H1 (cell line): ENCODE data around the gene APOBEC2. TPM values are rescaled to one million over a fixed set of nuclear protein-coding genes. Genes with fewer than 3 reads are reported as not detected.

Source experiments
- CTCF ChIA-PET: fragments of 300-600 bp; sonication (Branson Sonifier 250); formaldehyde crosslinking; loops from one replicate; lab custom pipeline; 2021; ENCODE audit not compliant: partially characterized antibody; lab: Charles Lee
- POLR2A ChIA-PET: fragments of 300-600 bp; sonication (Branson Sonifier 250); formaldehyde crosslinking; loops from one replicate; lab custom pipeline; 2021; ENCODE audit warnings: inconsistent platforms; ENCODE audit not compliant: partially characterized antibody; lab: Charles Lee
- DNase-seq, 2 experiments: peaks; one replicate each; pipeline versions ENCODE4 v3.0.0 to v3.0.0-alpha.2; 2010 to 2022; ENCODE audit warnings: low spot score in 2 of 2, low read depth in 1 of 2, mixed read lengths in 1 of 2
- FAIRE-seq: peaks from 2 replicates; lab custom pipeline; 2011; peaks lifted over from hg19 to GRCh38; lab: Jason Lieb, UNC
- H2AFZ ChIP-seq: 2 replicates; pipeline ENCODE4 v1.8.1; 2012; ENCODE audit warnings: low read length, inconsistent platforms
- H2AK5ac ChIP-seq: 2 replicates; pipeline ENCODE4 v1.6.1; 2013; ENCODE audit warnings: low read depth, low read length
- H2BK120ac ChIP-seq: replicated peaks from 2 replicates; pipeline ENCODE3; 2013; ENCODE audit warnings: low read depth, low read length, inconsistent platforms
- H2BK12ac ChIP-seq: 2 replicates; pipeline ENCODE4 v1.6.1; 2013; ENCODE audit warnings: low read depth, low read length
- H2BK15ac ChIP-seq: 2 replicates; pipeline ENCODE4 v1.6.1; 2013; ENCODE audit warnings: low read length
- H2BK20ac ChIP-seq: 2 replicates; pipeline ENCODE4 v1.6.1; 2013; ENCODE audit warnings: low read length
- H2BK5ac ChIP-seq: 2 replicates; pipeline ENCODE4 v1.6.1; 2013; ENCODE audit warnings: low read depth, low read length
- H3K14ac ChIP-seq: 2 replicates; pipeline ENCODE4 v1.6.1; 2013; ENCODE audit warnings: inconsistent platforms; ENCODE audit not compliant: insufficient read length
- H3K18ac ChIP-seq: 2 replicates; pipeline ENCODE4 v1.6.1; 2013; ENCODE audit warnings: low read length; ENCODE audit errors: extremely low read depth
- H3K23ac ChIP-seq: 2 replicates; pipeline ENCODE4 v1.6.1; 2013; ENCODE audit warnings: inconsistent platforms; ENCODE audit not compliant: insufficient read length
- H3K23me2 ChIP-seq: 2 replicates; pipeline ENCODE4 v1.6.1; 2013; ENCODE audit warnings: low read depth, low read length
- H3K27ac ChIP-seq: 2 replicates; pipeline ENCODE4 v1.6.1; 2011; ENCODE audit warnings: low read depth, low read length, inconsistent platforms
- H3K27me3 ChIP-seq, 4 experiments: replicated peaks in 1 of 4; 1 replicate in 1 of 4; 2 replicates in 3 of 4; pipeline versions ENCODE4 v1.6.1 to v1.8.1; 2011 to 2013; ENCODE audit warnings: low read length in 3 of 4, mild to moderate bottlenecking in 3 of 4, inconsistent platforms in 2 of 4, mixed read lengths in 2 of 4, moderate library complexity in 1 of 4; ENCODE audit not compliant: control insufficient read depth in 3 of 4, insufficient read depth in 3 of 4; ENCODE audit errors: extremely low read depth in 1 of 4
- H3K36me3 ChIP-seq, 4 experiments: 2 replicates each; pipeline versions ENCODE4 v1.6.1 to v1.8.1; 2011 to 2013; ENCODE audit warnings: mild to moderate bottlenecking in 4 of 4, low read length in 3 of 4, moderate library complexity in 2 of 4, control low read depth in 1 of 4, inconsistent platforms in 1 of 4; ENCODE audit not compliant: insufficient read depth in 4 of 4, control insufficient read depth in 2 of 4
- H3K4ac ChIP-seq: replicated peaks from 2 replicates; pipeline ENCODE3; 2013; ENCODE audit warnings: low read length, low read depth, mixed read lengths, inconsistent platforms; ENCODE audit not compliant: insufficient read length
- H3K4me1 ChIP-seq, 4 experiments: replicated peaks in 1 of 4; 1 replicate in 1 of 4; 2 replicates in 3 of 4; pipeline versions ENCODE4 v1.6.1 to v1.8.1; 2011 to 2013; ENCODE audit warnings: low read length in 3 of 4, inconsistent platforms in 2 of 4, mixed read lengths in 1 of 4; ENCODE audit not compliant: insufficient read depth in 4 of 4, control insufficient read depth in 3 of 4
- H3K4me2 ChIP-seq, 2 experiments: 2 replicates each; pipeline versions ENCODE4 v1.6.1 to v1.8.1; 2011 to 2013; ENCODE audit warnings: low read depth in 2 of 2, low read length in 2 of 2, control low read depth in 1 of 2, inconsistent platforms in 1 of 2, mild to moderate bottlenecking in 1 of 2; ENCODE audit not compliant: insufficient read depth in 1 of 2
- H3K4me3 ChIP-seq, 4 experiments: fragments of 200-600, 300-600 bp in 1 of 4; sonication (generic), shearing (Covaris generic), sonication (Bioruptor Twin) in 1 of 4; 2 replicates each; pipeline versions ENCODE4 v1.5.1 to v1.8.1; 2011 to 2016; ENCODE audit warnings: low read length in 4 of 4, low read depth in 3 of 4, control low read depth in 2 of 4, inconsistent platforms in 2 of 4, mild to moderate bottlenecking in 2 of 4, mixed read lengths in 1 of 4, moderate library complexity in 1 of 4; ENCODE audit not compliant: insufficient read depth in 2 of 4; ENCODE audit errors: extremely low read depth in 1 of 4
- H3K56ac ChIP-seq: replicated peaks from 2 replicates; pipeline ENCODE3; 2013; ENCODE audit warnings: low read depth, mild to moderate bottlenecking, mixed read lengths, low read length, inconsistent platforms; ENCODE audit not compliant: insufficient read length
- H3K79me1 ChIP-seq: 2 replicates; pipeline ENCODE4 v1.6.1; 2013; ENCODE audit warnings: low read depth, low read length, control low read depth
- H3K79me2 ChIP-seq, 2 experiments: 2 replicates each; pipeline versions ENCODE4 v1.6.1 to v1.8.1; 2012 to 2013; ENCODE audit warnings: low read length in 2 of 2, mild to moderate bottlenecking in 2 of 2, inconsistent platforms in 1 of 2; ENCODE audit not compliant: insufficient read depth in 2 of 2, control insufficient read depth in 1 of 2
- H3K9ac ChIP-seq, 4 experiments: replicated peaks in 1 of 4; 1 replicate in 1 of 4; 2 replicates in 3 of 4; pipeline versions ENCODE4 v1.6.1 to v1.8.1; 2011 to 2013; ENCODE audit warnings: low read depth in 3 of 4, low read length in 3 of 4, control low read depth in 2 of 4, mild to moderate bottlenecking in 2 of 4, moderate library complexity in 2 of 4, inconsistent platforms in 1 of 4; ENCODE audit errors: extremely low read depth in 1 of 4
- H3K9me3 ChIP-seq, 2 experiments: 2 replicates each; pipeline versions ENCODE4 v1.6.1 to v1.8.1; 2012 to 2013; ENCODE audit warnings: mild to moderate bottlenecking in 2 of 2, moderate library complexity in 2 of 2, control low read depth in 1 of 2, inconsistent platforms in 1 of 2, low read depth in 1 of 2, low read length in 1 of 2, mixed read lengths in 1 of 2; ENCODE audit not compliant: insufficient read depth in 2 of 2
- H4K20me1 ChIP-seq, 2 experiments: replicated peaks in 1 of 2; 2 replicates each; pipeline versions ENCODE3 to v1.8.1; 2011 to 2013; ENCODE audit warnings: inconsistent platforms in 2 of 2, low read length in 2 of 2, mild to moderate bottlenecking in 1 of 2; ENCODE audit not compliant: insufficient read depth in 2 of 2, control insufficient read depth in 1 of 2
- H4K5ac ChIP-seq: 2 replicates; pipeline ENCODE4 v1.6.1; 2013; ENCODE audit warnings: low read length, low read depth, mixed read lengths, inconsistent platforms; ENCODE audit not compliant: insufficient read length
- H4K8ac ChIP-seq: 2 replicates; pipeline ENCODE4 v1.8.0; 2013; ENCODE audit warnings: mild to moderate bottlenecking, moderate library complexity, low read length, inconsistent platforms; ENCODE audit not compliant: insufficient read depth; ENCODE audit errors: extremely low read depth
- H4K91ac ChIP-seq: replicated peaks from 2 replicates; pipeline ENCODE3; 2013; ENCODE audit warnings: low read length, mixed read lengths, inconsistent platforms; ENCODE audit not compliant: insufficient read length
- EGR1 ChIP-seq: IDR thresholded peaks from 2 replicates; pipeline ENCODE4 v1.6.1; 2011; ENCODE audit warnings: low read depth, low read length, borderline replicate concordance
- KDM1A ChIP-seq: fragments of 200-600, 300-600 bp; sonication (generic); IDR thresholded peaks from 2 replicates; pipeline ENCODE4 v1.7.1; 2016; ENCODE audit warnings: mild to moderate bottlenecking, low read length, borderline replicate concordance
- SUZ12 ChIP-seq: fragments of 200-600 bp; sonication (generic); IDR thresholded peaks from 2 replicates; pipeline ENCODE4 v1.6.1; 2012; ENCODE audit warnings: mild to moderate bottlenecking, inconsistent platforms, low read length, moderate library complexity, mixed read lengths
- TBP ChIP-seq: IDR thresholded peaks from 2 replicates; pipeline ENCODE4 v1.6.1; 2011; ENCODE audit warnings: low read depth, low read length, improper control_type of control experiment
- WGBS, 2 experiments: shearing (Covaris generic) in 1 of 2; methylation state at CpG; one replicate each; pipeline versions ENCODE4 v1.1.6 to v1.1.7; 2013 to 2015; ENCODE audit warnings: low lambda C conversion rate in 2 of 2, mixed read lengths in 2 of 2, inconsistent platforms in 1 of 2, low coverage in 1 of 2, missing lambda C conversion rate in 1 of 2; ENCODE audit not compliant: insufficient replicate concordance in 2 of 2, insufficient coverage in 1 of 2, insufficient read length in 1 of 2; ENCODE audit errors: extremely low coverage in 1 of 2, missing lambda C conversion rate in 1 of 2; 5-methylcytosine and 5-hydroxymethylcytosine counted together
- polyA plus RNA-seq, 7 experiments: library from polyadenylated mRNA; depleted of rRNA in 3 of 7; stranded (reverse) in 5 of 7; unstranded in 2 of 7; fragments of >200 nt in 5 of 7; fragments of 200-250 nt in 2 of 7; gene quantifications; 1 replicate in 5 of 7; 2 replicates in 1 of 7; 4 replicates in 1 of 7; pipeline versions ENCODE4 v1.2.1 to v1.2.3, GENCODE V29; 2011 to 2013; ENCODE audit warnings: missing spikeins in 2 of 7, mixed read lengths in 2 of 7
- total RNA-seq: library from RNA; stranded (reverse); fragmentation: NEBNext Ultra II Directional; extraction: Animal tissue kit (Norgen Biotek cat#: 25700); gene quantifications from 2 replicates; pipeline ENCODE4 v1.2.1, GENCODE V29; 2021

The APOBEC2 gene
- total and polyA plus RNA-seq, 2 of the 8 experiments (the other 6 are each of a cell fraction or from before 2014, with no cell fraction given): not detected

GRCh38 chr6:41062056-41062455 lies 9.1 kb downstream of the APOBEC2 start:
- ChIA-PET POLR2A (interaction anchor here (1.4 to 2.1 kb wide), 2 partner anchors 9 to 10 kb away, joined by 4 to 8 read pairs; partner anchors contain the start of genes NFYA and OARD1), CTCF (interaction anchor here (1.5 to 2.0 kb wide), 2 partner anchors 22 to 145 kb away, joined by 3 to 11 read pairs; partner anchors contain the start of gene UNC5CL)
- Histone ChIP-seq H3K79me2 (no peaks in the 10 kb centered on the region), H4K5ac (no peak overlapping the region), H3K4ac (no peak overlapping the region), H4K20me1 (no peaks in the 10 kb centered on the region), H3K4me2 (no peak overlapping the region), H2BK120ac (no peak overlapping the region), H3K56ac (no peak overlapping the region), H3K14ac (no peak overlapping the region), H2AK5ac (no peak overlapping the region), H2BK5ac (no peak overlapping the region), H4K91ac (no peak overlapping the region), H2BK20ac (no peak overlapping the region), H3K36me3 (peaks cover 4 to 34% (median 18%) of the 10 kb centered on the region in 4 experiments; a peak in 7 of 8 replicates), H3K23me2 (no peaks in the 10 kb centered on the region), H3K23ac (no peak overlapping the region), H3K79me1 (no peaks in the 10 kb centered on the region), H3K4me1 (no peaks in the 10 kb centered on the region; a peak in 1 of 7 replicates), H3K9me3 (no peaks in the 10 kb centered on the region), H3K27ac (no peak overlapping the region), H2AFZ (no peak overlapping the region), H3K27me3 (no peaks in the 10 kb centered on the region), H4K8ac (no peak overlapping the region), H3K18ac (no peak overlapping the region), H2BK12ac (no peak overlapping the region), H3K4me3 (no peak overlapping the region), H2BK15ac (no peak overlapping the region), H3K9ac (no peak overlapping the region)
- FAIRE-seq (no peak), DNase-seq (no peak)
- WGBS, 2 experiments: 79% methylated on average over 1 of the region's 1 CpG; no CpG with 5 or more reads in 1 of the 2 experiments
- TF ChIP-seq SUZ12 (no peak), KDM1A (no peak), EGR1 (no peak), TBP (no peak)
